A375 (cell line): ENCODE measurements around the gene TCP11L1. TPM values are rescaled to one million over a fixed set of nuclear protein-coding genes. Genes with fewer than 3 reads are reported as not detected.

ENCODE experiments used
- small RNA-seq: library from RNA; depleted of rRNA; stranded (forward); fragments of <200 nt; gene quantifications from one replicate; pipeline ENCODE3, GENCODE V24; 2014
- total RNA-seq: library from RNA; depleted of rRNA; stranded (reverse); fragments of >200 nt; shearing (Covaris generic); gene quantifications from 2 replicates; pipeline ENCODE4 v1.2.3, GENCODE V29; 2014; rRNA removed

TCP11L1 gene, protein sequence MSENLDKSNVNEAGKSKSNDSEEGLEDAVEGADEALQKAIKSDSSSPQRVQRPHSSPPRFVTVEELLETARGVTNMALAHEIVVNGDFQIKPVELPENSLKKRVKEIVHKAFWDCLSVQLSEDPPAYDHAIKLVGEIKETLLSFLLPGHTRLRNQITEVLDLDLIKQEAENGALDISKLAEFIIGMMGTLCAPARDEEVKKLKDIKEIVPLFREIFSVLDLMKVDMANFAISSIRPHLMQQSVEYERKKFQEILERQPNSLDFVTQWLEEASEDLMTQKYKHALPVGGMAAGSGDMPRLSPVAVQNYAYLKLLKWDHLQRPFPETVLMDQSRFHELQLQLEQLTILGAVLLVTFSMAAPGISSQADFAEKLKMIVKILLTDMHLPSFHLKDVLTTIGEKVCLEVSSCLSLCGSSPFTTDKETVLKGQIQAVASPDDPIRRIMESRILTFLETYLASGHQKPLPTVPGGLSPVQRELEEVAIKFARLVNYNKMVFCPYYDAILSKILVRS
- 17.5 and 45.6 TPM in 2 replicates for total RNA-seq

GRCh38 chr11:33039274-33040032 lies at the start of gene TCP11L1:
TCP11L1 (plus strand) TSS chr11:33039572; CDS start chr11:33043774, 4,202 bp downstream.

DNA sequence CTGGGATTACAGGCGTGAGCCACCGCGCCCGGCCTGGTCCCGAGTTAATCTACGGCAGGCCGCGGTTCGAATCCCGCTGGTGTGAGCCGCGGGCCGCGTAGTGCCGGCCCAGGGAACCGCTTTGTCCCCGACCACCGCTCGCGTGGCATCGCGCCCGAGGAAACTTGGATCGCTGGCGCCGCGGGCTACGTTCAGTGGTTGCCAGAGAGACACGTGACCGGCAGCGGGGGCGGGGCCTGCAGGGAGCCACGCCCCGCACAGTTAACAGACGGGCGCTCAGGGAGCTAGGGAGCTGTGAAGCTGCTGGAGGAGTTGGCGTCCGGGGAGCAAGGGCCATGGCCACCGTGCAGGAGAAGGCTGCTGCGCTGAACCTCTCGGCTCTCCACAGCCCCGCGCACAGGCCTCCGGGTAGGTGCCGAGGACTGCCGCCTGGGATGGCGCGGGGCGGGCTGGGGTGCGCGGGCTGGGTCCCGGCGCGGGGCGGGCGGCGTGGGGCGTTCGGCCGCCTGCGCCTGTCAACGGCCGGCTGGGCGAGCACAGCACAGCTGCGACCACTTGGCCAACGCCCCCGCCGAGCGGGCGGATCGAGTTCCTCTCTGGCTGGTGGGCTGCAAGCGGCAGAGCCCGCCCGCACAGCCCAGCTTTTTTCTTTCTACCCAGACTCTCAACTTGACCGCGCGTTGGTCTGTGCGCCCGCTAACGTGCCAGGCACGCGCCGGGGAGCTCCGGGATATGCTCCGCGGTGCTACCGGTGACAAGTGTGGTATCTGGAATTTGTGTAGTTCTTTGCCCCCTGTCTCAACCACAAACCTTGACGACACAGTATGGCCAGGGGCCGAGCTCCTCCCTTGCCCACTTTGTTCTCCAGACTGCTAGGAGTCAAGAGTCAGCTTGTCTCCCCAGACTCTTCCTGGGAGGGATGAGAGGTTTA lies 23.5 kb upstream of the TCP11L1 start, which contains the start of gene DEPDC7:
DEPDC7 (plus strand) TSS at position 258 of the 931 bp plus-strand sequence; CDS start at position 336, 78 bp downstream.

Small RNAs within 50 kb of the gene (small RNA-seq; reads per million reads assigned to genes)
- gene RF00019: not detected

Other genes with a start within 250 kb of the TCP11L1 start
- not detected in 2 replicates for gene CCDC73, start 244.9 kb upstream of the TCP11L1 start, total RNA-seq
- 0.23 and 0.37 TPM in 2 replicates for gene PRRG4, start 209.6 kb upstream of the TCP11L1 start, total RNA-seq
- gene QSER1, start 146.8 kb upstream of the TCP11L1 start, total RNA-seq: 19.5 and 20.0 TPM in 2 replicates
- 25.3 and 26.0 TPM in 2 replicates for gene DEPDC7, start 23.7 kb upstream of the TCP11L1 start, total RNA-seq
- 30.2 and 32.9 TPM in 2 replicates for gene CSTF3, start 121.9 kb downstream of the TCP11L1 start, total RNA-seq
- gene HIPK3, start 217.8 kb downstream of the TCP11L1 start, total RNA-seq: 13.9 and 18.6 TPM in 2 replicates